ENCODE measurements around the gene STAB1. TPM values are rescaled to one million over a fixed set of nuclear protein-coding genes. Genes with fewer than 3 reads are reported as not detected.

The STAB1 gene
- total and polyA plus RNA-seq, 2 of the 8 experiments (the other 6 are each of a cell fraction or from before 2014, with no cell fraction given), result 1.0 to 1.9 TPM

DNA sequence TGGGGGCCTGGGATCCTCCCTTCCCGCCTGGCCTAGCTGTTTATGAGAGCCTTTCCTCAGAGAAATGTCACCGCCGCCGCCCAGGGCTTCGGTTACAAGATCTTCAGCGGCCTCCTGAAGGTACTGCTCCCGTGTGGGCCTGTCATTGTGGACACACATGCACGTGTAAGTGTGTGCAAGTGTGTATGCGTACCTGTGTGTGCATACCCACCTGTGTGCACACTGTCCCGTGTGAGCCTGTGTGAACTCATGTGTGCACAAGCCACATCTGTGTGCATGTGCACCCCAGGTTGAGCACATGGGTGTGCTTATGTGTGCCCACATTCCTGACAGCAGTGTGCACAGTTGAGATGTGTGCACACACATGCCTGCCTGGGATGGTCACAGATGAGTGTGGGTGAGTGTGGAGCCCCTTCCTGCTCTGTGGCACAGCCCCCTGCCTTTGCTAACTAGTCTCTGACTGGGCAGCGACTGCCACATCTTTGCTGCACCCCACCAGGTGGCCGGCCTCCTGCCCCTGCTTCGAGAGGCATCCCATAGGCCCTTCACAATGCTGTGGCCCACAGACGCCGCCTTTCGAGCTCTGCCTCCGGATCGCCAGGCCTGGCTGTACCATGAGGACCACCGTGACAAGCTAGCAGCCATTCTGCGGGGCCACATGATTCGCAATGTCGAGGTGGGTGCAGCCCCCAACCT, 24.5 kb downstream of the STAB1 start:
- Histone ChIP-seq H4K91ac (replicated peaks; ENCODE audit: insufficient read length, low read length) (no peak overlapping the region), H2AFZ (ENCODE audit: low read length) (no peak overlapping the region), H4K8ac (ENCODE audit: extremely low read depth, insufficient read depth, low read length) (peak overlapping the region; percentile 7; the same call in 1 of the 2 replicates), H2AK5ac (ENCODE audit: low read depth, low read length) (no peak overlapping the region; the same call in 1 of the 2 replicates), H3K4me1 (replicated peaks in 1 of 4; ENCODE audit: control insufficient read depth in 3 of 4, insufficient read depth in 4 of 4, low read length in 3 of 4) (peaks cover 0 to 6% (median 4%) of the 10 kb centered on the region in 4 experiments; a peak in 5 of 7 replicates), H2BK12ac (ENCODE audit: low read depth, low read length) (peak overlapping the region; percentile 35; the same call in 1 of the 2 replicates), H3K23ac (ENCODE audit: insufficient read length) (no peak overlapping the region), H4K5ac (ENCODE audit: insufficient read length, low read depth, low read length) (no peak overlapping the region), H3K18ac (ENCODE audit: extremely low read depth, low read length) (0 out of 2 replicates have a peak overlapping the region, but pooled peaks have one; percentile 1), H3K4ac (replicated peaks; ENCODE audit: insufficient read length, low read depth, low read length) (no peak overlapping the region), H3K36me3 (ENCODE audit: control insufficient read depth in 2 of 4, insufficient read depth in 4 of 4, low read length in 3 of 4) (peaks cover 2 to 16% (median 9%) of the 10 kb centered on the region in 4 experiments; a peak in 5 of 8 replicates), H3K4me2 (ENCODE audit: insufficient read depth in 1 of 2, low read depth in 2 of 2, low read length in 2 of 2) (peak overlapping the region; percentile 58 to 66; a peak in 3 of 4 replicates), H2BK20ac (ENCODE audit: low read length) (no peak overlapping the region), H3K27ac (ENCODE audit: low read depth, low read length) (no peak overlapping the region), H2BK15ac (ENCODE audit: low read length) (peak overlapping the region; percentile 90; the same call in 1 of the 2 replicates), H3K14ac (ENCODE audit: insufficient read length) (no peak overlapping the region), H4K20me1 (replicated peaks in 1 of 2; ENCODE audit: control insufficient read depth in 1 of 2, insufficient read depth in 2 of 2, low read length in 2 of 2) (peaks cover 0 to 14% of the 10 kb centered on the region in 2 experiments), H3K56ac (replicated peaks; ENCODE audit: insufficient read length, low read depth, low read length) (no peak overlapping the region), H3K9ac (replicated peaks in 1 of 4; ENCODE audit: extremely low read depth in 1 of 4, low read depth in 3 of 4, low read length in 3 of 4) (no peak overlapping the region), H2BK5ac (ENCODE audit: low read depth, low read length) (no peak overlapping the region; the same call in 1 of the 2 replicates), H3K4me3 (ENCODE audit: extremely low read depth in 1 of 4, insufficient read depth in 2 of 4, low read depth in 3 of 4, low read length in 4 of 4) (peak overlapping the region in 2 of 4 experiments; percentile 27 to 60; a peak in 1 of 8 replicates), H3K79me1 (ENCODE audit: low read depth, low read length) (no peaks in the 10 kb centered on the region), H3K79me2 (ENCODE audit: control insufficient read depth in 1 of 2, insufficient read depth in 2 of 2, low read length in 2 of 2) (no peaks in the 10 kb centered on the region), H3K9me3 (ENCODE audit: insufficient read depth in 2 of 2, low read depth in 1 of 2, low read length in 1 of 2) (no peaks in the 10 kb centered on the region), H3K23me2 (ENCODE audit: low read depth, low read length) (no peaks in the 10 kb centered on the region; the same call in 1 of the 2 replicates), H3K27me3 (replicated peaks in 1 of 4; ENCODE audit: control insufficient read depth in 3 of 4, extremely low read depth in 1 of 4, insufficient read depth in 3 of 4, low read length in 3 of 4) (peaks cover 0 to 11% (median 4%) of the 10 kb centered on the region in 4 experiments; a peak in 5 of 7 replicates), H2BK120ac (replicated peaks; ENCODE audit: low read depth, low read length) (no peak overlapping the region)
- CTCF ChIA-PET (ENCODE audit: partially characterized antibody), result interaction anchor here (1.8 to 4.4 kb wide), 5 partner anchors 17 to 134 kb away, joined by 6 to 20 read pairs (median 11); no protein-coding TSS in a partner anchor
- 90% methylated on average over 22 of the region's 22 CpGs; no CpG with 5 or more reads in 1 of the 2 experiments for WGBS, 2 experiments (ENCODE audit: extremely low coverage in 1 of 2, insufficient coverage in 1 of 2, insufficient read length in 1 of 2, insufficient replicate concordance in 2 of 2, low coverage in 1 of 2, low lambda C conversion rate in 2 of 2, missing lambda C conversion rate in 1 of 2)
- POLR2A ChIA-PET (ENCODE audit: partially characterized antibody), result interaction anchor here (0.6 to 4.4 kb wide), 10 partner anchors 9 to 121 kb away, joined by 3 to 25 read pairs (median 5); partner anchors contain the start of gene UQCC5
- TF ChIP-seq CREB1 (IDR thresholded peaks at IDR 0.05) (no peak), KDM1A (IDR thresholded peaks at IDR 0.05; ENCODE audit: borderline replicate concordance, low read length) (peak; percentile 52; the same call in 1 of the 2 replicates)
- no peak for DNase-seq (ENCODE audit: low read depth in 1 of 2, low spot score in 2 of 2)
- FAIRE-seq, result no peak
